ENCODE results near the gene SLC38A11. TPM values are rescaled to one million over a fixed set of nuclear protein-coding genes. Genes with fewer than 3 reads are reported as not detected.

SLC38A11 gene
- total and polyA plus RNA-seq, 2 of the 13 experiments (the other 11 are each of a cell fraction or from before 2014, with no cell fraction given): 14.0 to 14.3 TPM

GRCh38 chr2:164937864-164938401 lies 17.4 kb downstream of the SLC38A11 start (continued):
- TF ChIP-seq ZNF34 (CRISPR knock-in tag; IDR thresholded peaks at IDR 0.05; ENCODE audit: borderline replicate concordance) (0 out of 2 replicates have a peak, but pooled peaks have one; percentile 38), TBX2 (CRISPR knock-in tag; IDR thresholded peaks at IDR 0.05; ENCODE audit: borderline replicate concordance) (peak; percentile 69; the same call in 1 of the 2 replicates), HNF1A (IDR thresholded peaks at IDR 0.05; ENCODE audit: low read depth) (peak; percentile 91), HNF1A (CRISPR knock-in tag; IDR thresholded peaks at IDR 0.05; ENCODE audit: borderline replicate concordance) (peak; percentile 95), ZEB1 (IDR thresholded peaks at IDR 0.05; ENCODE audit: insufficient replicate concordance, low read depth) (peak; percentile 90), NCOA2 (CRISPR knock-in tag; IDR thresholded peaks at IDR 0.05) (peak; percentile 59), ZNF770 (CRISPR knock-in tag; IDR thresholded peaks at IDR 0.05) (0 out of 2 replicates have a peak, but pooled peaks have one; percentile 38), TCF7 (IDR thresholded peaks at IDR 0.05; ENCODE audit: low read depth) (peak; percentile 14; the same call in 1 of the 2 replicates), ELF3 (CRISPR knock-in tag; IDR thresholded peaks at IDR 0.05) (peak; percentile 82), CSRNP2 (CRISPR knock-in tag; conservative IDR thresholded peaks at IDR 0.05; ENCODE audit: low read depth) (no peak), HDAC1 (CRISPR knock-in tag; IDR thresholded peaks at IDR 0.05) (peak; percentile 64), ZNF879 (CRISPR knock-in tag; IDR thresholded peaks at IDR 0.05) (no peak), FOSL2 (CRISPR knock-in tag; IDR thresholded peaks at IDR 0.05) (0 out of 2 replicates have a peak, but pooled peaks have one; percentile 6), ZSCAN20 (CRISPR knock-in tag; IDR thresholded peaks at IDR 0.05; ENCODE audit: borderline replicate concordance) (no peak), PITX1 (CRISPR knock-in tag; IDR thresholded peaks at IDR 0.05) (peak; percentile 70; the same call in 1 of the 2 replicates), JUNB (CRISPR knock-in tag; IDR thresholded peaks at IDR 0.05; ENCODE audit: borderline replicate concordance) (no peak), TCF12 (IDR thresholded peaks at IDR 0.05) (no peak), TCF12 (CRISPR knock-in tag; IDR thresholded peaks at IDR 0.05) (no peak), RFXANK (CRISPR knock-in tag; IDR thresholded peaks at IDR 0.05) (no peak), ZNF441 (CRISPR knock-in tag; IDR thresholded peaks at IDR 0.05; ENCODE audit: borderline replicate concordance) (no peak), MED1 (CRISPR knock-in tag; IDR thresholded peaks at IDR 0.05) (peak; percentile 73), PPARG (CRISPR knock-in tag; conservative IDR thresholded peaks at IDR 0.05) (peak; percentile 78), YEATS4 (CRISPR knock-in tag; IDR thresholded peaks at IDR 0.05; ENCODE audit: borderline replicate concordance) (peak; percentile 36; the same call in 1 of the 2 replicates), RCOR2 (CRISPR knock-in tag; IDR thresholded peaks at IDR 0.05) (peak; percentile 57; the same call in 1 of the 2 replicates), SOX6 (IDR thresholded peaks at IDR 0.05) (no peak), SOX6 (CRISPR knock-in tag; IDR thresholded peaks at IDR 0.05) (peak; percentile 87)

All from HepG2 (cell line).